IMR-90 (cell line): ENCODE measurements around the gene NCSTN. TPM values are rescaled to one million over a fixed set of nuclear protein-coding genes. Genes with fewer than 3 reads are reported as not detected.

Experiments
- ATAC-seq: fragments of 200-7000 bp; cut with Tn5 transposase; 2 replicates; pipeline ENCODE4 v1.9.1; 2020; ENCODE audit warnings: low read depth, mild to moderate bottlenecking, moderate library complexity
- BruUV-seq: library from RNA; stranded (reverse); fragments of 400-500 nt; replicated peaks from 2 replicates; lab custom pipeline; 2021; lab: Mats Ljungman, UMichigan
- CTCF ChIA-PET: fragments of 300-600 bp; formaldehyde crosslinking; extraction: SDS; loops from one replicate; lab custom pipeline; 2021; ENCODE audit warnings: antibody characterized with exemption; lab: Yijun Ruan, JAX
- POLR2A ChIA-PET: fragments of 300-600 bp; sonication (Branson Sonifier 250); formaldehyde crosslinking; loops from one replicate; lab custom pipeline; 2022; ENCODE audit warnings: antibody characterized with exemption; ENCODE audit not compliant: unreplicated experiment; lab: Charles Lee
- DNase-seq: peaks from one replicate; pipeline ENCODE4 v3.0.0; 2013
- H2AFZ ChIP-seq: replicated peaks from 2 replicates; pipeline ENCODE3; 2013; ENCODE audit warnings: low read length, mild to moderate bottlenecking; ENCODE audit not compliant: poor library complexity
- H2AK5ac ChIP-seq: 2 replicates; pipeline ENCODE4 v1.6.1; 2013; ENCODE audit warnings: low read depth, low read length, inconsistent platforms
- H2AK9ac ChIP-seq: replicated peaks from 2 replicates; pipeline ENCODE3; 2013; ENCODE audit warnings: mild to moderate bottlenecking, low read depth, low read length, moderate library complexity; ENCODE audit not compliant: poor library complexity
- H2BK120ac ChIP-seq: 2 replicates; pipeline ENCODE4 v1.6.1; 2013; ENCODE audit warnings: low read depth, low read length, inconsistent platforms
- H2BK15ac ChIP-seq: 3 replicates; pipeline ENCODE4 v1.6.1; 2013; ENCODE audit warnings: low read depth, low read length, inconsistent platforms
- H2BK20ac ChIP-seq: 2 replicates; pipeline ENCODE4 v1.6.1; 2013; ENCODE audit warnings: low read depth, mild to moderate bottlenecking, inconsistent platforms, low read length, moderate library complexity
- H2BK5ac ChIP-seq: 2 replicates; pipeline ENCODE4 v1.6.1; 2013; ENCODE audit warnings: mild to moderate bottlenecking, low read depth, low read length, inconsistent platforms; ENCODE audit not compliant: poor library complexity, severe bottlenecking
- H3K14ac ChIP-seq: replicated peaks from 2 replicates; pipeline ENCODE4 v1.6.1; 2013; ENCODE audit warnings: low read depth, low read length, inconsistent platforms
- H3K18ac ChIP-seq: 2 replicates; pipeline ENCODE4 v1.6.1; 2013; ENCODE audit warnings: low read depth, low read length, control low read depth
- H3K23ac ChIP-seq: 2 replicates; pipeline ENCODE4 v1.6.1; 2013; ENCODE audit warnings: low read depth, low read length, inconsistent platforms
- H3K27ac ChIP-seq: 2 replicates; pipeline ENCODE4 v1.5.1; 2013; ENCODE audit warnings: mild to moderate bottlenecking, control low read depth, low read length; ENCODE audit not compliant: insufficient read depth
- H3K27me3 ChIP-seq: 2 replicates; pipeline ENCODE4 v1.6.1; 2013; ENCODE audit warnings: low read length; ENCODE audit not compliant: control insufficient read depth, insufficient read depth
- H3K36me3 ChIP-seq: 2 replicates; pipeline ENCODE4 v1.6.1; 2013; ENCODE audit warnings: low read length, mixed read lengths; ENCODE audit not compliant: control insufficient read depth, insufficient read depth
- H3K4ac ChIP-seq: 2 replicates; pipeline ENCODE4 v1.6.1; 2013; ENCODE audit warnings: low read depth, low read length, inconsistent platforms
- H3K4me1 ChIP-seq: 2 replicates; pipeline ENCODE4 v1.6.1; 2013; ENCODE audit warnings: low read length, mixed read lengths; ENCODE audit not compliant: control insufficient read depth, insufficient read depth
- H3K4me2 ChIP-seq: 2 replicates; pipeline ENCODE4 v1.6.1; 2013; ENCODE audit warnings: low read depth, mild to moderate bottlenecking, control low read depth, low read length, moderate library complexity
- H3K4me3 ChIP-seq: 2 replicates; pipeline ENCODE4 v1.5.1; 2013; ENCODE audit warnings: low read depth, mild to moderate bottlenecking, control low read depth, low read length, moderate library complexity; ENCODE audit not compliant: insufficient read depth
- H3K56ac ChIP-seq: 2 replicates; pipeline ENCODE4 v1.6.1; 2013; ENCODE audit warnings: low read length, inconsistent platforms; ENCODE audit not compliant: insufficient read depth; ENCODE audit errors: extremely low read depth
- H3K79me1 ChIP-seq, 2 experiments: 2 replicates each; pipeline ENCODE4 v1.6.1; 2013; ENCODE audit warnings: low read length in 2 of 2, inconsistent platforms in 1 of 2, low read depth in 1 of 2
- H3K9ac ChIP-seq: 2 replicates; pipeline ENCODE4 v1.6.1; 2013; ENCODE audit warnings: low read depth, low read length, control low read depth
- H3K9me1 ChIP-seq: 2 replicates; pipeline ENCODE4 v1.6.1; 2013; ENCODE audit warnings: low read length, inconsistent platforms; ENCODE audit not compliant: insufficient read depth
- H3K9me3 ChIP-seq: 2 replicates; pipeline ENCODE4 v1.6.1; 2013; ENCODE audit warnings: low read length; ENCODE audit not compliant: control insufficient read depth, insufficient read depth
- H4K20me1 ChIP-seq: 2 replicates; pipeline ENCODE4 v1.6.1; 2013; ENCODE audit warnings: low read length, inconsistent platforms; ENCODE audit not compliant: insufficient read depth
- H4K5ac ChIP-seq: 2 replicates; pipeline ENCODE4 v1.6.1; 2013; ENCODE audit warnings: mild to moderate bottlenecking, low read depth, low read length, control low read depth
- H4K8ac ChIP-seq, 2 experiments: 2 replicates each; pipeline ENCODE4 v1.6.1; 2013; ENCODE audit warnings: low read depth in 2 of 2, low read length in 2 of 2, control low read depth in 1 of 2, inconsistent platforms in 1 of 2
- H4K91ac ChIP-seq: 2 replicates; pipeline ENCODE4 v1.6.1; 2013; ENCODE audit warnings: low read depth, low read length, inconsistent platforms; ENCODE audit not compliant: insufficient read depth
- BHLHE40 ChIP-seq: fragments of 150-350 bp; IDR thresholded peaks from 2 replicates; pipeline ENCODE4 v1.6.1; 2016; ENCODE audit warnings: mild to moderate bottlenecking, low read depth, low read length
- CHD1 ChIP-seq: IDR thresholded peaks from 2 replicates; pipeline ENCODE4 v1.6.1; 2012; ENCODE audit warnings: low read depth, low read length, improper control_type of control experiment
- CTCF ChIP-seq: conservative IDR thresholded peaks from 2 replicates; pipeline ENCODE4 v1.5.1; 2012; ENCODE audit warnings: mild to moderate bottlenecking, low read depth, low read length, improper control_type of control experiment
- ELK1 ChIP-seq: fragments of 150-350 bp; IDR thresholded peaks from 2 replicates; pipeline ENCODE4 v1.6.1; 2016; ENCODE audit warnings: low read depth, mild to moderate bottlenecking, low read length, moderate library complexity, borderline replicate concordance
- FOS ChIP-seq: fragments of 150-350 bp; IDR thresholded peaks from 2 replicates; pipeline ENCODE4 v1.6.1; 2016; ENCODE audit warnings: low read depth, low read length
- MAFK ChIP-seq: IDR thresholded peaks from 2 replicates; pipeline ENCODE4 v1.6.1; 2012; ENCODE audit warnings: low read depth, low read length, improper control_type of control experiment
- MAZ ChIP-seq: IDR thresholded peaks from 2 replicates; pipeline ENCODE4 v1.6.1; 2012; ENCODE audit warnings: low read depth, mild to moderate bottlenecking, low read length, improper control_type of control experiment, moderate library complexity, borderline replicate concordance
- MXI1 ChIP-seq: IDR thresholded peaks from 2 replicates; pipeline ENCODE4 v1.6.1; 2012; ENCODE audit warnings: low read depth, mild to moderate bottlenecking, low read length, moderate library complexity, borderline replicate concordance
- RFX5 ChIP-seq: IDR thresholded peaks from 2 replicates; pipeline ENCODE4 v1.8.0; 2012; ENCODE audit warnings: low read depth, mild to moderate bottlenecking, low read length, moderate library complexity
- SMC3 ChIP-seq: fragments of 150-350 bp; IDR thresholded peaks from 2 replicates; pipeline ENCODE4 v1.6.1; 2016; ENCODE audit warnings: low read depth, mild to moderate bottlenecking, antibody characterized with exemption, low read length, moderate library complexity
- WGBS, 2 experiments: methylation state at CpG; one replicate each; pipeline versions ENCODE4 v1.1.5 to v1.1.7; 2013; ENCODE audit warnings: missing lambda C conversion rate in 2 of 2; ENCODE audit not compliant: insufficient read length in 1 of 2; ENCODE audit errors: extremely low coverage in 2 of 2; 5-methylcytosine and 5-hydroxymethylcytosine counted together
- dilution Hi-C: fragments of 300-500 bp; cut with HindIII; formaldehyde crosslinking; loops from one replicate; pipeline ENCODE4 v1.14.3; 2018; ENCODE audit warnings: low sequenced_read_pairs; ENCODE audit not compliant: unreplicated experiment
- in situ Hi-C: fragments of 300-500 bp; cut with MboI; formaldehyde crosslinking; loops from 3 replicates; pipeline ENCODE4 v1.14.3; 2019; ENCODE audit warnings: low sequenced_read_pairs, inconsistent platforms, mixed read lengths
- intact Hi-C: fragments of 100-400 bp; cut with micrococcal nuclease; formaldehyde crosslinking; loops from 2 replicates; pipeline ENCODE4 v1.10.0; 2022
- polyA plus RNA-seq, 3 experiments: library from polyadenylated mRNA; depleted of rRNA; stranded (reverse); fragments of >200 nt; gene quantifications; 2 replicates each; pipeline ENCODE4 v1.2.3, GENCODE V29; 2012; ENCODE audit warnings: low replicate concordance in 1 of 3
- total RNA-seq: library from RNA; depleted of rRNA; stranded (reverse); fragments of >200 nt; gene quantifications from 2 replicates; pipeline ENCODE4 v1.2.3, GENCODE V29; 2012

Gene NCSTN
- total and polyA plus RNA-seq, 2 of the 4 experiments (the other 2 are of a cell fraction), result 60.2 to 182 TPM

- Histone ChIP-seq H3K56ac (no peak overlapping the region), H3K4me3 (no peak overlapping the region), H3K23ac (no peak overlapping the region), H2BK5ac (no peak overlapping the region), H2AK9ac (no peak overlapping the region), H3K9me3 (no peaks in the 10 kb centered on the region), H3K79me1 (no peaks in the 10 kb centered on the region), H4K20me1 (no peaks in the 10 kb centered on the region), H3K4me1 (no peaks in the 10 kb centered on the region), H2BK120ac (no peak overlapping the region), H2BK20ac (no peak overlapping the region), H3K18ac (no peak overlapping the region), H3K4me2 (no peak overlapping the region), H3K4ac (no peak overlapping the region), H4K5ac (no peak overlapping the region), H3K9ac (no peak overlapping the region), H3K27ac (no peak overlapping the region), H3K27me3 (peaks cover 34% of the 10 kb centered on the region), H3K9me1 (peaks cover 5% of the 10 kb centered on the region; the same call in 1 of the 2 replicates), H4K91ac (no peak overlapping the region), H2AK5ac (no peak overlapping the region), H3K14ac (no peak overlapping the region), H2BK15ac (no peak overlapping the region), H4K8ac (no peak overlapping the region), H3K36me3 (no peaks in the 10 kb centered on the region), H2AFZ (no peak overlapping the region)
- no CpG with 5 or more reads among the region's 1 CpG for WGBS, 2 experiments
- in situ Hi-C loops, result no loop called here
- BruUV-seq, result no TSS peak
- no peak for ATAC-seq
- no peak for DNase-seq
- intact Hi-C loops, result no loop called here
- dilution Hi-C loops, result no loop called here
- ChIA-PET CTCF (no interaction called here), POLR2A (no interaction called here)
- TF ChIP-seq CTCF (no peak), BHLHE40 (no peak), RFX5 (no peak), ELK1 (no peak), SMC3 (no peak), MXI1 (no peak), FOS (no peak), MAFK (no peak), MAZ (no peak), CHD1 (no peak)
These were observed 54.5 kb downstream of the NCSTN start for GRCh38 chr1:160397651-160398050.
